C4-2B (cell line): Measurements from ENCODE around the gene ATP13A2.

Source experiments
- H3K27ac ChIP-seq: fragments of 450-650 bp; 2 replicates; pipeline ENCODE4 v1.5.1; 2017
- ZFX ChIP-seq: fragments of 450-650 bp; IDR thresholded peaks from 2 replicates; pipeline ENCODE4 v1.6.1; 2017
- TF ChIP-seq, protein P1 (sequence below): fragments of 450-650 bp; conservative IDR thresholded peaks from 2 replicates; pipeline ENCODE4 v1.5.1; 2017; ENCODE audit warnings: mild to moderate bottlenecking

ATP13A2 gene

DNA sequence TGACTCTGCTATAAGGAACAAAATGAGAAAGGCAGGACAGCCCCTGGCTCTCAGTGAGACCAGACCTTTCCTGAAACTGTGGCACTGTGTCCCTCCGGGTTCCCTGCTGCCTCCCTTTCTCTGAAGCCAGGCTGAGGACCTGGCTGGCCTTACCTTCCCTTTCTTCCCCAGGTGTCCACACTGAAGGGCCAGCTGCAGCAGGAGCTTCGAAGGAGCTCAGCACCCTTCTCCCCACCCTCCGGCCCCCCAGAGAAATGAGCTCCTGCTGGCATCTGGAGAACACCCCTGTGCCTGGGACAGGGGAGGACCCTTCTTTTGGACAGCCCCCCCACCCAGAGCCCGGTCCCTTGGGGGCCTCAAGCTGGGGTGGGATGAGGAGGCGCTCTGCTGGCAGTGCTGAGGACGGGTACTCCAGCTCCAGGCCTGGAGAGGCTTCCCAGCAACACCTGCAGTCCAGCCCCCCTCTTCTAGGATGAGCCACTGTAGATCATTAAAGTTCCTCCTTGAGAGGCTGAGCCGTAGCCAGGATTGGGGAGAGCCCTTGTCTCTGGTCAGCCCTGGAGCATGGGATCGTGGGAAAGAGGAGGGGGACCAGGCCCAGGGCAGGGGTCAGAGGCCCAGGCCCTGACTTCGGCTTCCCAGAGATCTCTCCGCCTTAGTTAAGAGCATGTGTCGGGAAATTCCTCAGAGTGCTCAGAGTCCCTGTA is 39.4 kb downstream of the ATP13A2 start:
- no peak for TF ChIP-seq ZFX
- TF ChIP-seq, protein P1, sequence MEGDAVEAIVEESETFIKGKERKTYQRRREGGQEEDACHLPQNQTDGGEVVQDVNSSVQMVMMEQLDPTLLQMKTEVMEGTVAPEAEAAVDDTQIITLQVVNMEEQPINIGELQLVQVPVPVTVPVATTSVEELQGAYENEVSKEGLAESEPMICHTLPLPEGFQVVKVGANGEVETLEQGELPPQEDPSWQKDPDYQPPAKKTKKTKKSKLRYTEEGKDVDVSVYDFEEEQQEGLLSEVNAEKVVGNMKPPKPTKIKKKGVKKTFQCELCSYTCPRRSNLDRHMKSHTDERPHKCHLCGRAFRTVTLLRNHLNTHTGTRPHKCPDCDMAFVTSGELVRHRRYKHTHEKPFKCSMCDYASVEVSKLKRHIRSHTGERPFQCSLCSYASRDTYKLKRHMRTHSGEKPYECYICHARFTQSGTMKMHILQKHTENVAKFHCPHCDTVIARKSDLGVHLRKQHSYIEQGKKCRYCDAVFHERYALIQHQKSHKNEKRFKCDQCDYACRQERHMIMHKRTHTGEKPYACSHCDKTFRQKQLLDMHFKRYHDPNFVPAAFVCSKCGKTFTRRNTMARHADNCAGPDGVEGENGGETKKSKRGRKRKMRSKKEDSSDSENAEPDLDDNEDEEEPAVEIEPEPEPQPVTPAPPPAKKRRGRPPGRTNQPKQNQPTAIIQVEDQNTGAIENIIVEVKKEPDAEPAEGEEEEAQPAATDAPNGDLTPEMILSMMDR = no peak
- no peak overlapping the region for H3K27ac ChIP-seq

DNA sequence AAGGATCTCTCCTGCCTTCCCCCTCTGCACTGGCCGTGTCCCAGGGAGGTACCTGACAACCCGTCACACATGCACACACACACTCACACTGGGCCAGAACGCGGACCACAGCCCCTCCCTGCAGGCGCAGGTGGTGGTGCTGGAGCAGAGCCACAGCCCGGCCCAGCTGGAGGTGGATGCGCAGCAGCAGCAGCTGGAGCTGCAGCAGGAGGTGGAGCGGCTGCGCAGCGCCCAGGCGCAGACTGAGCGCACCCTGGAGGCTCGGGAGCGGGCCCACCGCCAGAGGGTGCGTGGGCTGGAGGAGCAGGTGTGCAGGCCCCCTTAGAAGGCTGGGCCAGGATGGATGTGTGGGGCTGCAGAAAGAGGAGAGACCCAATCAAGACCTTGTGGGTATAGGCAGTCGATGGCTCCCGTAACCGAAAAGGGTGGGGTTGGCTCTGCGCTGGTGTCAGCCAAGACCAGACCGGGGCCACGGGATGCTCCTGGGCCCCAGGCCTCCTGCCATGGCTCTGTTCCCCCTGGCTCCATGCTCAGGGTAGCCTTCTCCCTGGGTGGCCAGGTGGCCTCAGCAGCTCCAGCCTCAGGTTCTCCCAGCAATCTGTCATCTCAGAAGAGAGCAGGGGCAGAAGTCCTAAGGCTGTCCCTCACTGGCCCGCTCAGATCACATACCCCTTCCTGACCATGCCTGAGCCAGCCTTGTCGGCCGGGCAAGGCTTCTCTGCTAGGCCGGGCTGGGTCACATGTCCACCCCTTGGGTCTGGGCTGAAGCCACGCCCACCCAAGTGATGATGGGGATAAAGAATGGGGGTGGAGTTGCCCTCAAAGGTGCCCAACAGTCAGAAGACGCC is 40.2 kb downstream of the ATP13A2 start:
- no peak overlapping the region for H3K27ac ChIP-seq
- TF ChIP-seq, protein P1 = no peak
- no peak for TF ChIP-seq ZFX

DNA sequence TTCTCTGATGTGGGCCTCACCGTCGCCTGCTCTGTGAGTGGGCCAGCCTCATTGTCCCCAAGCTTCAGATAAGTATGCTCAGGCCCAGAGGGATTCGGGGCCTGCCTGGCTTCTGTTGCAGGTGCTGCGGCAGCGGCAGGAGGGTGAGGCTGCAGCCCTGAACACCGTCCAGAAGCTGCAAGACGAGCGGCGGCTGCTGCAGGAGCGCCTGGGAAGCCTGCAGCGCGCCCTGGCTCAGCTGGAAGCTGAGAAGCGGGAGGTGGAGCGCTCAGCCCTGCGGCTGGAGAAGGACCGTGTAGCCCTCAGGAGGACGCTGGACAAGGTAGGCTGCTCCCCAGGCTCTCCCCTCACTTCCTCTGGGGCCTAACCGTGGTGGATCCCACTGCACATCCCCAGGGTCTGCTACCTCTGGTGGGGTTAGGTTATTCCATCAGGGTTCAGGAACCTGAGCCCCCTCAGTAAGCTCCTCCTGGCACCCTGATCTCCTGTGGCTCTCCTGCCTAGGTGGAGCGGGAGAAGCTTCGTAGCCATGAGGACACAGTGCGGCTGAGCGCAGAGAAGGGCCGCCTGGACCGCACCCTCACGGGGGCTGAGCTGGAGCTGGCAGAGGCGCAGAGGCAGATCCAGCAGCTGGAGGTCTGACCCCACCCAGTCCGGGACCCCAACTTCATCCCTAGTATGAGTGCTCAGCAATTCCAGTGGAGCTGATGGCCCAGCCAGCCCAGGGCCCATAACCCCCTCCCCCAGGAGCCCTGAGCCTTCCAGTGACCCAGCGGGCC is 41.4 kb downstream of the ATP13A2 start:
- H3K27ac ChIP-seq = no peak overlapping the region
- TF ChIP-seq ZFX = no peak
- TF ChIP-seq, protein P1 = no peak

DNA sequence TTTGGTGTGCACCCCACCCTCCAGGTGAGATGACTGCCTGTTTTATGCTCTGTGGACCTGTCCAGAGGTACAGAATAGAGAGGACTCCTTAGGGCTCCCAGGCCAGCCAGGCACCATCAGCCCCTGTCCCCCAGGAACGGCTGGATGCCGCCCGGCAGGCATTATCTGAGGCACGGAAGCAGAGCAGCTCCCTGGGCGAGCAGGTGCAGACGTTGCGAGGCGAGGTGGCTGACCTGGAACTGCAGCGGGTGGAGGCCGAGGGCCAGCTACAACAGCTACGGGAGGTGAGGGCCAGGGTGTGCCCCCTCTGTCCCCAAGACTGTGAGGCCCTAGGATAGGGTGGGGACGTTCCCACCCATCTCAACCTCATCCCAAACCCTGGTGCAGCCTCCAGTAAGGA is 42.1 kb downstream of the ATP13A2 start:
- H3K27ac ChIP-seq = no peak overlapping the region
- TF ChIP-seq, protein P1 = no peak
- TF ChIP-seq ZFX = no peak

DNA sequence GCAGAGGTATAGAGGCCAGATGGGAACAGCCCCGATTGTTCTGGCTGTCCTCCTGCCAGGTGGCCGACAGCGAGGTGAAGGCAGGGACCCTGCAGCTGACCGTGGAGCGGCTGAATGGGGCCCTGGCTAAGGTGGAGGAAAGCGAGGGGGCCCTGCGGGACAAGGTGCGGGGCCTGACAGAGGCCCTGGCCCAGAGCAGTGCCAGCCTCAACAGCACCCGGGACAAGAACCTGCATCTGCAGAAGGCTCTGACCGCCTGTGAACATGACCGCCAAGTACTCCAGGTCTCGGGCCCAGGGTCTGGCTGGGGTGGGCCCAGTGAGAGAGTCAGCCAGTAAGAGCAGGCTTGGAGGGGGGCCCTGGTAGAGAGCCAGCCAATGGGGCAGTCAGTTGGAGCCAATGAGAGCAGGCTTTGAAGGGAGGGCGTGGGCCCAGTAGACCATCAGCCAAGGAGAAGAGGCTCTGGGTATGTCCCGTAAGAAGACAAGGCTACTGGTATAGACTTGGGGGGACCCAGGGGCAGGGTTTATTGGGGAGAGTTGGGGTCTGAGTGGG is 42.6 kb downstream of the ATP13A2 start:
- TF ChIP-seq ZFX = no peak
- TF ChIP-seq, protein P1 = no peak
- no peak overlapping the region for H3K27ac ChIP-seq

DNA sequence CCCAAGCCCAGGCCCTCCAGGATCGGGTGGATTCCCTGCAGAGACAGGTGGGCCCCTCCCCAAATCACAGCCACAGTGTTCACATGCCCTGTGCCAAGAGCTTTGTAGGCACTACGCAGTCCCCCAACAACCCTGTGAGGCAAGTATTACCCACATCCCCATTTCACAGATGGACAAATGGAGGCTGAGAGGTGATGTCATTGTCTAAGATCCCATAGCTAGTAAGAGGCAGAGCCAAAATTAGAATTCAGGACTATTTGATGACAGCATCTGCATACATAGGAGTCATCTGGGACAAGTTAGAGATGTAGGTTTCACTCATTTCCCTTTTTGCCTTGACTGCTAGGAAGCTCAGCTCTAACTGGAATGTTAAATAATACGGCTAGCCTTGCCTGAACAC is 43.4 kb downstream of the ATP13A2 start:
- no peak overlapping the region for H3K27ac ChIP-seq
- TF ChIP-seq, protein P1 = no peak
- no peak for TF ChIP-seq ZFX
